K562 (cell line): ENCODE results near the gene OLR1. TPM values are rescaled to one million over a fixed set of nuclear protein-coding genes. Genes with fewer than 3 reads are reported as not detected.

Experiments used
- ATAC-seq: fragments of 200-7000 bp; cut with Tn5 transposase; 3 replicates; pipeline ENCODE4 v1.9.1; 2020; ENCODE audit warnings: moderate library complexity
- BruUV-seq: library from RNA; stranded (reverse); fragments of 400-500 nt; replicated peaks from 2 replicates; lab custom pipeline; 2021; lab: Mats Ljungman, UMichigan
- CTCF ChIA-PET: fragments of 300-600 bp; formaldehyde crosslinking; extraction: SDS; loops from one replicate; lab custom pipeline; 2021; ENCODE audit warnings: low intra/inter-chr PET ratio; lab: Yijun Ruan, JAX
- POLR2A ChIA-PET: fragments of 300-600, 350-650 bp; sonication (Branson Sonifier 250); formaldehyde crosslinking; extraction: SDS; loops from one replicate; lab custom pipeline; 2021; ENCODE audit warnings: antibody characterized with exemption, inconsistent platforms; lab: Yijun Ruan, JAX
- DNase-seq, 4 experiments: peaks; one replicate each; pipeline versions ENCODE4 v3.0.0 to v3.0.0-alpha.2; 2011 to 2018; ENCODE audit warnings: low spot score in 3 of 4, mixed read lengths in 3 of 4; ENCODE audit errors: extremely low read depth in 1 of 4
- FAIRE-seq: peaks from 2 replicates; lab custom pipeline; 2011; peaks lifted over from hg19 to GRCh38; lab: Jason Lieb, UNC
- H2AFZ ChIP-seq: 2 replicates; pipeline ENCODE4 v1.6.0; 2011; ENCODE audit warnings: low read depth, low read length, control low read depth, inconsistent platforms
- H3K27ac ChIP-seq: fragments of 200-600 bp; 3 replicates; pipeline ENCODE4 v1.8.0; 2011; ENCODE audit warnings: low read depth, mild to moderate bottlenecking, control low read depth, inconsistent platforms, low read length, moderate library complexity, mixed read lengths; ENCODE audit errors: extremely low read depth
- H3K27me3 ChIP-seq, 2 experiments: fragments of 300-600 bp in 1 of 2; 2 replicates in 1 of 2; 3 replicates in 1 of 2; pipeline versions ENCODE4 v1.6.0 to v1.8.0; 2011; ENCODE audit warnings: inconsistent platforms in 2 of 2, low read length in 2 of 2, mild to moderate bottlenecking in 1 of 2, mixed read lengths in 1 of 2, moderate library complexity in 1 of 2; ENCODE audit not compliant: control insufficient read depth in 2 of 2, insufficient read depth in 2 of 2
- H3K36me3 ChIP-seq: fragments of 300-600 bp; 3 replicates; pipeline ENCODE4 v1.8.0; 2011; ENCODE audit warnings: mild to moderate bottlenecking, low read length, inconsistent platforms; ENCODE audit not compliant: control insufficient read depth, insufficient read depth
- H3K4me1 ChIP-seq, 2 experiments: fragments of 200-600 bp in 1 of 2; replicated peaks in 1 of 2; 2 replicates in 1 of 2; 3 replicates in 1 of 2; pipeline versions ENCODE4 v1.5.1 to v1.8.0; 2011; ENCODE audit warnings: inconsistent platforms in 2 of 2, low read length in 2 of 2, mild to moderate bottlenecking in 1 of 2, mixed read lengths in 1 of 2, moderate library complexity in 1 of 2; ENCODE audit not compliant: control insufficient read depth in 2 of 2, insufficient read depth in 2 of 2
- H3K4me2 ChIP-seq: 2 replicates; pipeline ENCODE4 v1.6.1; 2011; ENCODE audit warnings: low read length, control low read depth, inconsistent platforms, mixed read lengths; ENCODE audit not compliant: insufficient read depth
- H3K4me3 ChIP-seq: fragments of 200-600 bp; sonication (generic), shearing (Covaris generic); 2 replicates; pipeline ENCODE4 v1.5.1; 2016; ENCODE audit warnings: control low read depth, inconsistent platforms
- H3K79me2 ChIP-seq: fragments of 200-600 bp; 3 replicates; pipeline ENCODE4 v1.8.0; 2011; ENCODE audit warnings: low read length, inconsistent platforms; ENCODE audit not compliant: control insufficient read depth, insufficient read depth
- H3K9ac ChIP-seq, 2 experiments: 2 replicates each; pipeline versions ENCODE4 v1.6.0 to v1.6.1; 2011; ENCODE audit warnings: low read depth in 2 of 2, low read length in 2 of 2, control low read depth in 1 of 2, inconsistent platforms in 1 of 2, mild to moderate bottlenecking in 1 of 2, mixed read lengths in 1 of 2; ENCODE audit not compliant: insufficient read depth in 1 of 2
- H3K9me1 ChIP-seq: one replicate; pipeline ENCODE4 v1.6.0; 2011; ENCODE audit warnings: inconsistent platforms, mild to moderate bottlenecking, low read length, moderate library complexity; ENCODE audit not compliant: control insufficient read depth, insufficient read depth
- H3K9me3 ChIP-seq: replicated peaks from 2 replicates; pipeline ENCODE4 v1.5.1; 2011; ENCODE audit warnings: low read depth, low read length, inconsistent platforms; ENCODE audit not compliant: control insufficient read depth, insufficient read depth
- H4K20me1 ChIP-seq: replicated peaks from 2 replicates; pipeline ENCODE4 v1.6.1; 2011; ENCODE audit warnings: low read length, inconsistent platforms, mixed read lengths; ENCODE audit not compliant: control insufficient read depth, insufficient read depth
- FOXP1 ChIP-seq: sonication (generic); formaldehyde crosslinking; IDR thresholded peaks from 2 replicates; pipeline ENCODE4 v1.8.0; 2022; ENCODE audit warnings: mild to moderate bottlenecking, missing genetic modification reagents
- HNRNPK ChIP-seq: fragments of 200-400 bp; formaldehyde crosslinking; IDR thresholded peaks from one replicate; pipeline ENCODE4 v1.6.1; 2018; ENCODE audit warnings: mild to moderate bottlenecking, low read depth, low read length; ENCODE audit not compliant: poor library complexity, severe bottlenecking
- MCM2 ChIP-seq: fragments of 450-650 bp; IDR thresholded peaks from 2 replicates; pipeline ENCODE4 v1.6.1; 2017; ENCODE audit warnings: low read depth, mild to moderate bottlenecking
- PHF21A ChIP-seq: fragments of 450-650 bp; IDR thresholded peaks from 2 replicates; pipeline ENCODE4 v1.6.1; 2017; ENCODE audit warnings: low read depth, borderline replicate concordance
- POLR2B ChIP-seq: fragments of 450-650 bp; IDR thresholded peaks from 2 replicates; pipeline ENCODE4 v1.6.1; 2018; ENCODE audit warnings: low read depth; ENCODE audit not compliant: partially characterized antibody
- RBM22 ChIP-seq: fragments of 200-400 bp; formaldehyde crosslinking; IDR thresholded peaks from 2 replicates; pipeline ENCODE4 v1.6.1; 2018; ENCODE audit warnings: low read length, low read depth; ENCODE audit not compliant: poor library complexity, severe bottlenecking
- ZFP36 ChIP-seq: fragments of 150-350 bp; IDR thresholded peaks from 2 replicates; pipeline ENCODE4 v1.6.1; 2018; ENCODE audit warnings: low read length, low read depth; ENCODE audit not compliant: partially characterized antibody
- WGBS: fragments of 100-300 bp; shearing (Covaris generic); methylation state at CpG from one replicate; pipeline ENCODE4 v1.1.6; 2016; ENCODE audit warnings: low coverage, mixed read lengths; ENCODE audit not compliant: insufficient coverage; ENCODE audit errors: missing lambda C conversion rate; 5-methylcytosine and 5-hydroxymethylcytosine counted together
- in situ Hi-C: fragments of 300-500 bp; cut with MboI; formaldehyde crosslinking; loops from 4 replicates; pipeline ENCODE4 v1.15.0; 2018; ENCODE audit warnings: inconsistent platforms, mixed read lengths
- intact Hi-C: fragments of 100-400 bp; cut with micrococcal nuclease; formaldehyde crosslinking; loops from 2 replicates; pipeline ENCODE4 v1.14.2; 2022
- polyA plus RNA-seq, 8 experiments: library from polyadenylated mRNA; depleted of rRNA in 4 of 8; stranded (reverse) in 5 of 8; unstranded in 3 of 8; fragments of >200 nt; fragmentation: Nextera tagmentation in 2 of 8; fragmentation: Illumina TruSeq in 1 of 8; extraction: Ambion mirVana in 2 of 8; extraction: Trizol in 1 of 8; gene quantifications; 2 replicates each; pipeline versions ENCODE4 v1.2.1 to v1.2.3, GENCODE V29; 2011 to 2014; ENCODE audit warnings: inconsistent platforms in 1 of 8, missing spikeins in 1 of 8
- total RNA-seq, 7 experiments: library from RNA; depleted of rRNA in 6 of 7; stranded (reverse); fragments of >200 nt in 6 of 7; fragmentation: Illumina TruSeq in 2 of 7; extraction: Trizol in 2 of 7; gene quantifications; 2 replicates each; pipeline versions ENCODE4 v1.2.1 to v1.2.3, GENCODE V29; 2011 to 2021; ENCODE audit warnings: low replicate concordance in 1 of 7
- TF ChIP-seq, protein P1 (sequence below): sonication (generic); formaldehyde crosslinking; IDR thresholded peaks from 2 replicates; pipeline ENCODE4 v1.5.0; 2020; ENCODE audit warnings: missing genetic modification reagents
- TF ChIP-seq, protein P2 (sequence below): fragments of 150-350 bp; IDR thresholded peaks from 2 replicates; pipeline ENCODE4 v1.6.1; 2014; ENCODE audit warnings: low read depth, mild to moderate bottlenecking, low read length, borderline replicate concordance
- TF ChIP-seq, protein P3 (sequence below): fragments of 250-450 bp; sonication (Bioruptor Pico); IDR thresholded peaks from 2 replicates; pipeline ENCODE4 v1.4.0; 2020; ENCODE audit warnings: mild to moderate bottlenecking, moderate library complexity, borderline replicate concordance

The OLR1 gene
- total and polyA plus RNA-seq, 9 of the 15 experiments (the other 6 are each of a cell fraction or from before 2014, with no cell fraction given), result not detected

DNA sequence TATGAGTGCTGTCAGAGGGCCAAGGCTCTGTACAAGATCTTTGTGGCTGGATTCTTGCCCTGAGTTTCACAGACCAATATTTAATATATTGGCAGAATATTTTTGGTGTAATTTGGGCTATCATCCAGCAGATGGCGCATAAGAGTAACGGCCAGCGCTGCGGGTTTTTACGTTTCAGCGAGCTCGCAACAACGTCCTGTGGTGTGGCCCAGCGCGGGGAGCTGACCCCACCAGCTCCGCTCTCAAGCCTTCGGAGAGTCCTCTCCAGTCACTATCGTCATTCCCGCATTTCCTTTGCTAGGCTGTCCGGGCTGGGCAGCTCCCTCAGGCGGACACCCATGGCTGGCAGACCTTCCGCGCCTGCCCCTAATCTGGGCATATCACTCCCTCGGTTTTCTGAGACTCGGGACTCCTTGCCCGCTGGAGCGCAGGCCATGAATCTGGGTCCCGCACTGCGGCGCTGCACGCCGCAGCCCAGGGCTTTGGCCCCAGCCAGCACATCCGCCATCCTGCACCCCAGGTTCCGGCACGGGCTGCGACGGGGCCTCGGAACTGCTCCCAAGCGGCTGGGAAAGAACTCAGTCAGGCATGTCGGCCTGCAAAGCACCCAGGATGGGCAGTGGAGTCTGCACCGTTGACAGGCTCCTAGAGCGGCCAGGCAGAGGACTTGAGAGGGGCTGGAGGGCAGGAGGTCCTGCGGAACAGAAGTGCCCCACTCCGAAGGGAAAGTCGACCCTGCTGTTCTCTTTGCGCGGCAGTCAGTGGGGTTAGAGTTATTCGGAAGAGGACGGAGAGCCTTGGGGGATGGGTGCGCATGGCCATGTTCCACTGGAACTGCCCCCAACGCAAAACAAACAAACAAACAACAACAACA is 18.4 kb downstream of the OLR1 start (continued):
- TF ChIP-seq, protein P1, sequence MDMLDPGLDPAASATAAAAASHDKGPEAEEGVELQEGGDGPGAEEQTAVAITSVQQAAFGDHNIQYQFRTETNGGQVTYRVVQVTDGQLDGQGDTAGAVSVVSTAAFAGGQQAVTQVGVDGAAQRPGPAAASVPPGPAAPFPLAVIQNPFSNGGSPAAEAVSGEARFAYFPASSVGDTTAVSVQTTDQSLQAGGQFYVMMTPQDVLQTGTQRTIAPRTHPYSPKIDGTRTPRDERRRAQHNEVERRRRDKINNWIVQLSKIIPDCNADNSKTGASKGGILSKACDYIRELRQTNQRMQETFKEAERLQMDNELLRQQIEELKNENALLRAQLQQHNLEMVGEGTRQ (CRISPR knock-in tag), result no peak

DNA sequence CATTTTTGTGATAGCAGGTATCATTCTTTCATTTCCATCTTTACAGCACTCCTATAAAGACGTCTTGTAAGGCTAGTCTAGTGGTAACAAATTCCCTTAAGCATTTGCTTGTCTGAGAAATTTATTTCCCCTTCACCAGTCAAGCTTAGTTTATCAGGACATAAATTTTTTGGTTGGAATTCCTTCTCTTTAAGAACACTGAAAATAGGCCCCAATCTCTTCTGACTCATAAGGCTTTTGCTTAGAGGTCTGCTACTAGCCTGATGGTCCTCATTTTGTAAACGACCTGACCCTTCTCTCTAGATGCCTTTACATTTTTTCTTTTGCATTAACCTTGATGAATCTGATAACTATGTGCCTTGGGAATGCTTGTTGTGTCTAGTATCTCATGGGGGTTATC is 20.3 kb downstream of the OLR1 start:
- DNase-seq (no peak), FAIRE-seq (no peak)
- BruUV-seq, result no TSS peak
- TF ChIP-seq MCM2, result no peak
- no peak for TF ChIP-seq RBM22
- TF ChIP-seq FOXP1 (CRISPR knock-in tag), result no peak
- no peak for TF ChIP-seq POLR2B
- TF ChIP-seq, protein P2, sequence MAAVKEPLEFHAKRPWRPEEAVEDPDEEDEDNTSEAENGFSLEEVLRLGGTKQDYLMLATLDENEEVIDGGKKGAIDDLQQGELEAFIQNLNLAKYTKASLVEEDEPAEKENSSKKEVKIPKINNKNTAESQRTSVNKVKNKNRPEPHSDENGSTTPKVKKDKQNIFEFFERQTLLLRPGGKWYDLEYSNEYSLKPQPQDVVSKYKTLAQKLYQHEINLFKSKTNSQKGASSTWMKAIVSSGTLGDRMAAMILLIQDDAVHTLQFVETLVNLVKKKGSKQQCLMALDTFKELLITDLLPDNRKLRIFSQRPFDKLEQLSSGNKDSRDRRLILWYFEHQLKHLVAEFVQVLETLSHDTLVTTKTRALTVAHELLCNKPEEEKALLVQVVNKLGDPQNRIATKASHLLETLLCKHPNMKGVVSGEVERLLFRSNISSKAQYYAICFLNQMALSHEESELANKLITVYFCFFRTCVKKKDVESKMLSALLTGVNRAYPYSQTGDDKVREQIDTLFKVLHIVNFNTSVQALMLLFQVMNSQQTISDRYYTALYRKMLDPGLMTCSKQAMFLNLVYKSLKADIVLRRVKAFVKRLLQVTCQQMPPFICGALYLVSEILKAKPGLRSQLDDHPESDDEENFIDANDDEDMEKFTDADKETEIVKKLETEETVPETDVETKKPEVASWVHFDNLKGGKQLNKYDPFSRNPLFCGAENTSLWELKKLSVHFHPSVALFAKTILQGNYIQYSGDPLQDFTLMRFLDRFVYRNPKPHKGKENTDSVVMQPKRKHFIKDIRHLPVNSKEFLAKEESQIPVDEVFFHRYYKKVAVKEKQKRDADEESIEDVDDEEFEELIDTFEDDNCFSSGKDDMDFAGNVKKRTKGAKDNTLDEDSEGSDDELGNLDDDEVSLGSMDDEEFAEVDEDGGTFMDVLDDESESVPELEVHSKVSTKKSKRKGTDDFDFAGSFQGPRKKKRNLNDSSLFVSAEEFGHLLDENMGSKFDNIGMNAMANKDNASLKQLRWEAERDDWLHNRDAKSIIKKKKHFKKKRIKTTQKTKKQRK, result no peak
- TF ChIP-seq, protein P3, sequence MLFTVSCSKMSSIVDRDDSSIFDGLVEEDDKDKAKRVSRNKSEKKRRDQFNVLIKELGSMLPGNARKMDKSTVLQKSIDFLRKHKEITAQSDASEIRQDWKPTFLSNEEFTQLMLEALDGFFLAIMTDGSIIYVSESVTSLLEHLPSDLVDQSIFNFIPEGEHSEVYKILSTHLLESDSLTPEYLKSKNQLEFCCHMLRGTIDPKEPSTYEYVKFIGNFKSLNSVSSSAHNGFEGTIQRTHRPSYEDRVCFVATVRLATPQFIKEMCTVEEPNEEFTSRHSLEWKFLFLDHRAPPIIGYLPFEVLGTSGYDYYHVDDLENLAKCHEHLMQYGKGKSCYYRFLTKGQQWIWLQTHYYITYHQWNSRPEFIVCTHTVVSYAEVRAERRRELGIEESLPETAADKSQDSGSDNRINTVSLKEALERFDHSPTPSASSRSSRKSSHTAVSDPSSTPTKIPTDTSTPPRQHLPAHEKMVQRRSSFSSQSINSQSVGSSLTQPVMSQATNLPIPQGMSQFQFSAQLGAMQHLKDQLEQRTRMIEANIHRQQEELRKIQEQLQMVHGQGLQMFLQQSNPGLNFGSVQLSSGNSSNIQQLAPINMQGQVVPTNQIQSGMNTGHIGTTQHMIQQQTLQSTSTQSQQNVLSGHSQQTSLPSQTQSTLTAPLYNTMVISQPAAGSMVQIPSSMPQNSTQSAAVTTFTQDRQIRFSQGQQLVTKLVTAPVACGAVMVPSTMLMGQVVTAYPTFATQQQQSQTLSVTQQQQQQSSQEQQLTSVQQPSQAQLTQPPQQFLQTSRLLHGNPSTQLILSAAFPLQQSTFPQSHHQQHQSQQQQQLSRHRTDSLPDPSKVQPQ (CRISPR knock-in tag), result no peak
- no peak for TF ChIP-seq ZFP36
- no peak for TF ChIP-seq HNRNPK
- TF ChIP-seq PHF21A, result no peak

More for the DNA sequence above, 20.3 kb downstream of the OLR1 start:
- Histone ChIP-seq H2AFZ (no peak overlapping the region), H3K36me3 (no peaks in the 10 kb centered on the region), H3K9ac (no peak overlapping the region), H3K27me3 (peaks cover 0 to 11% of the 10 kb centered on the region in 2 experiments; a peak in 2 of 5 replicates), H3K4me1 (peaks cover 0 to 10% of the 10 kb centered on the region in 2 experiments; a peak in 2 of 5 replicates), H3K27ac (no peak overlapping the region), H3K4me2 (no peak overlapping the region), H3K9me1 (no peaks in the 10 kb centered on the region), H3K79me2 (no peaks in the 10 kb centered on the region), H3K9me3 (no peaks in the 10 kb centered on the region), H3K4me3 (no peak overlapping the region), H4K20me1 (no peaks in the 10 kb centered on the region)
- whole genome bisulfite sequencing, result 0% methylated on average over 2 of the region's 2 CpGs
- CTCF ChIA-PET, result no interaction called here
- no peak for ATAC-seq
- intact Hi-C loops (no loop called here), in situ Hi-C loops (no loop called here)
- POLR2A ChIA-PET, result no interaction called here
